Heart left ventricle (tissue), 16 donors: Measurements from ENCODE around the gene KRT4. TPM values are rescaled to one million over a fixed set of nuclear protein-coding genes. Genes with fewer than 3 reads are reported as not detected.

Source experiments
- ATAC-seq, 4 donors: fragments of 200-7000 bp; cut with Tn5 transposase; one replicate each; pipeline ENCODE4 v1.9.1; 2020 to 2022; ENCODE audit warnings: moderate library complexity in 4 of 4, mild to moderate bottlenecking in 3 of 4, moderate number of reproducible peaks in 1 of 4
- DNase-seq, 5 donors: peaks; one replicate each; pipeline ENCODE4 v3.0.0-alpha.2; 2020
- H3K27ac ChIP-seq, 12 donors: fragments of 200-600 bp; sonication (generic) in 4 of 12; one replicate each; pipeline versions ENCODE4 v1.5.0 to v1.8.0; 2016 to 2022; ENCODE audit warnings: mild to moderate bottlenecking in 2 of 12
- H3K27me3 ChIP-seq, 9 donors: fragments of 200-600 bp; sonication (generic) in 2 of 9; one replicate each; pipeline versions ENCODE4 v1.5.1 to v1.8.0; 2016 to 2022; ENCODE audit warnings: mild to moderate bottlenecking in 3 of 9
- H3K36me3 ChIP-seq, 9 donors: fragments of 200-600 bp; sonication (generic) in 2 of 9; one replicate each; pipeline versions ENCODE4 v1.5.0 to v1.8.0; 2018 to 2022; ENCODE audit warnings: mild to moderate bottlenecking in 2 of 9
- H3K4me1 ChIP-seq, 12 donors: fragments of 200-600 bp; sonication (generic) in 4 of 12; one replicate each; pipeline versions ENCODE4 v1.5.0 to v1.8.0; 2016 to 2022; ENCODE audit warnings: mild to moderate bottlenecking in 3 of 12
- H3K4me3 ChIP-seq, 12 donors: fragments of 200-600 bp; sonication (generic) in 4 of 12; one replicate each; pipeline versions ENCODE4 v1.5.0 to v1.8.0; 2017 to 2022; ENCODE audit warnings: mild to moderate bottlenecking in 9 of 12, moderate library complexity in 4 of 12
- H3K9me3 ChIP-seq, 12 donors: fragments of 200-600 bp; sonication (generic) in 4 of 12; one replicate each; pipeline versions ENCODE4 v1.5.0 to v1.8.0; 2016 to 2022; ENCODE audit warnings: mild to moderate bottlenecking in 1 of 12
- POLR2A ChIP-seq, 2 donors: fragments of 450-650 bp; IDR thresholded peaks; one replicate each; pipeline ENCODE4 v1.6.1; 2017; ENCODE audit warnings: antibody characterized with exemption in 2 of 2, mild to moderate bottlenecking in 2 of 2, moderate library complexity in 2 of 2
- WGBS, 4 donors: extraction: QIAGEN DNeasy Blood & Tissue Kit in 2 of 4; methylation state at CpG; one replicate each; pipeline versions ENCODE4 v1.1.5 to v1.1.7; 2013 to 2018; 5-methylcytosine and 5-hydroxymethylcytosine counted together
- intact Hi-C, 10 donors: fragments of 100-400 bp; cut with DNase I; formaldehyde crosslinking; loops; one replicate each; pipeline versions ENCODE4 v1.11.1 to v1.14.2; 2022
- polyA plus RNA-seq, 2 donors: library from polyadenylated mRNA; stranded (reverse); fragments of 200-250 nt; gene quantifications; one replicate each; pipeline ENCODE4 v1.2.3, GENCODE V29; 2013
- total RNA-seq, 9 donors: library from RNA; depleted of rRNA in 2 of 9; stranded (reverse); fragments of >200 nt in 2 of 9; fragmentation: NEBNext Ultra II Directional in 3 of 9; extraction: Animal tissue kit (Norgen Biotek cat#: 25700) in 3 of 9; gene quantifications; one replicate each; pipeline versions ENCODE4 v1.1.0 to v1.2.4, GENCODE V29; 2016 to 2023
- TF ChIP-seq, protein P1 (sequence below), 12 donors: fragments of 200-600 bp; sonication (generic) in 4 of 12; IDR thresholded peaks; one replicate each; pipeline versions ENCODE4 v1.5.0 to v1.8.0; 2018 to 2022; ENCODE audit warnings: antibody characterized with exemption in 12 of 12, mild to moderate bottlenecking in 5 of 12
- donor health status: ischemic (EF 13 %, LVEDD 7.1; RV severe dilation, severe dysfunction).
- donor health status: healthy with polysubstance abuse.
- donor health status: DM: no; HTN: yes; CAD: no.
- donor health status: DM: no; HTN: no; CAD: no.
- donor health status: ischemic (EF 25% LVEDD 6.9; RV normal size, moderate dysfunction).
- donor health status: ischemic (EF 25% LVEDD 5.7; RV mildly dilated, moderate dysfunction).
- donor health status: healthy.
- donor health status: DM: yes; HTN: yes; CAD: no.
- donor health status: ischemic (EF 35%, LVEDD 5.7; RV mildly dilated, moderate dysfunction).
- donor health status: nonischemic (EF 11% LVEDD 7.7; RV severe dilation, severe dysfunction).
- donor health status: DM: yes; HTN: yes; CAD: no.
- donor health status: PGD.
- donor health status: ischemic (EF 29% LVEDD 5.4; RV normal size, mild dysfunction).
- donor health status: nonischemic (EF 23%, LVEDD 6.1; RV moderate dilation, normal function).

Gene KRT4
- total and polyA plus RNA-seq, 11 donors: 0.51 TPM; not detected in 10

DNA sequence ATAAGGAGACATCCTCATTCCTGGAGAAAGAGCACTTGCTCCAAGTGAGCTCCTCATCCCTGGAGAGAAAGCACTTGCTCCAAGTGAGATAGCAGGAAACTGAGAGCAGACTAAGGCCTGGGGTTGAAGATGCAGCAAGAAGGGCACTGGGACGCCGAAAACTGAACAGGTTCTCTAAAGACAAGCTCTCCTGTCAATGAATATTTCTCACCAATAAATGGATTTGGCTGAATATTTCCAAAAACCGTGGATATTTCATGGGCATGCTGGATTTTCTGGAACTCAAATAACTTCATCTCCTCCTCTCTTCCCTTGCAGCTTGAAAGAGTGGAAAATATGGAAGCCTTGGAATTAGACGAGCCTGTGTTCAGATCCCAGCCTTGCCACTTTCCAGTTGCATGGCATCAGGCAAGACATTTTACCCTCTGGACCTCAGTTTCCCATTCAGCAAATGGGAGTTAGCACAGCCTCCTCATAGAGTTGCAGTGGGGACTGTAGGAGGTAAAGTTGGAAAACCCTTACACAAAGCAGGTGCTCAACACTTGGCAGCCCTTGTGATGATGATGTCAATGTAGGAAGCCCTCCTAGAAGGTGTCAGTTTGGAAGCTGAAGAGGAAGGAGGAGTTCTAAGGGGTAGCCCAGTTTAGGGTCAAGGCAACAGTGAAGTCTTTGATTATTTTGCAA lies 32.4 kb downstream of the KRT4 start:
- Histone ChIP-seq H3K4me3 (no peak overlapping the region), H3K27ac (no peak overlapping the region), H3K36me3 (no peaks in the 10 kb centered on the region), H3K27me3 (peaks cover 0 to 32% (median 2%) of the 10 kb centered on the region in 9 donors), H3K9me3 (no peaks in the 10 kb centered on the region), H3K4me1 (no peaks in the 10 kb centered on the region)
- ATAC-seq (no peak), DNase-seq (no peak)
- TF ChIP-seq, protein P1, sequence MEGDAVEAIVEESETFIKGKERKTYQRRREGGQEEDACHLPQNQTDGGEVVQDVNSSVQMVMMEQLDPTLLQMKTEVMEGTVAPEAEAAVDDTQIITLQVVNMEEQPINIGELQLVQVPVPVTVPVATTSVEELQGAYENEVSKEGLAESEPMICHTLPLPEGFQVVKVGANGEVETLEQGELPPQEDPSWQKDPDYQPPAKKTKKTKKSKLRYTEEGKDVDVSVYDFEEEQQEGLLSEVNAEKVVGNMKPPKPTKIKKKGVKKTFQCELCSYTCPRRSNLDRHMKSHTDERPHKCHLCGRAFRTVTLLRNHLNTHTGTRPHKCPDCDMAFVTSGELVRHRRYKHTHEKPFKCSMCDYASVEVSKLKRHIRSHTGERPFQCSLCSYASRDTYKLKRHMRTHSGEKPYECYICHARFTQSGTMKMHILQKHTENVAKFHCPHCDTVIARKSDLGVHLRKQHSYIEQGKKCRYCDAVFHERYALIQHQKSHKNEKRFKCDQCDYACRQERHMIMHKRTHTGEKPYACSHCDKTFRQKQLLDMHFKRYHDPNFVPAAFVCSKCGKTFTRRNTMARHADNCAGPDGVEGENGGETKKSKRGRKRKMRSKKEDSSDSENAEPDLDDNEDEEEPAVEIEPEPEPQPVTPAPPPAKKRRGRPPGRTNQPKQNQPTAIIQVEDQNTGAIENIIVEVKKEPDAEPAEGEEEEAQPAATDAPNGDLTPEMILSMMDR (IDR thresholded peaks at IDR 0.05): no peak
- no peak for TF ChIP-seq POLR2A (IDR thresholded peaks at IDR 0.05)
- intact Hi-C loops: no loop called here
- WGBS, 4 donors: 64 to 79% (median 66%) methylated on average over 4 of the region's 4 CpGs

DNA sequence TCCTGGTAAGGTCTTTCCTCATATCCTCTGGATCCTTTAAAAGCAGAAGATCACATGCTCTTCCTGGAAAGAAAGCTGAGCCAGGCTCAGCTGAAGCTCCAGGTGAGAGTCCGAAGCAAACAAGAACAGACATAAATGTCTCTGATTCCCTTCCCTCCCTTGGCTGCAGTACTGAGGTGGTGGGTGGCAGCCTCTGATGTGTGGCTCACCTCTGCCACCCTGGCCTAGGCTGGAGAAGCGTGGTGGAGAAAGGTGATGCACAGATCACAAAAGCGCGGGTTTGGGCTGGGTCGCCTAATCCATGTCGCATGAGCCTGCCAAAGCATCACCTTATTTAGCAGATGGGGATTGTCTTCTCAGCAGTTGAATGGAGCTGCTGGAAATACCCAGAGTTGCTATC lies 34.0 kb downstream of the KRT4 start:
- intact Hi-C loops: no loop called here
- no peak overlapping the region for H3K27ac ChIP-seq
- H3K27me3 ChIP-seq: peaks cover 0 to 32% (median 2%) of the 10 kb centered on the region in 9 donors
- no peaks in the 10 kb centered on the region for H3K9me3 ChIP-seq
- WGBS, 4 donors: 83 to 96% (median 91%) methylated on average over 5 to 6 of the region's 6 CpGs
- H3K36me3 ChIP-seq: no peaks in the 10 kb centered on the region
- TF ChIP-seq POLR2A (IDR thresholded peaks at IDR 0.05): no peak
- TF ChIP-seq, protein P1 (IDR thresholded peaks at IDR 0.05): no peak
- no peak overlapping the region for H3K4me3 ChIP-seq
- H3K4me1 ChIP-seq: no peaks in the 10 kb centered on the region
- DNase-seq (no peak), ATAC-seq (no peak)

GRCh38 chr12:52778833-52779232 lies 35.1 kb downstream of the KRT4 start:
- Histone ChIP-seq H3K9me3 (no peaks in the 10 kb centered on the region), H3K36me3 (no peaks in the 10 kb centered on the region), H3K4me3 (no peak overlapping the region), H3K27ac (no peak overlapping the region), H3K27me3 (peaks cover 0 to 32% (median 0%) of the 10 kb centered on the region in 9 donors), H3K4me1 (no peaks in the 10 kb centered on the region)
- intact Hi-C loops: no loop called here
- no peak for ATAC-seq
- WGBS, 4 donors: 83 to 93% (median 91%) methylated on average over 2 of the region's 2 CpGs
- TF ChIP-seq POLR2A (IDR thresholded peaks at IDR 0.05): no peak
- TF ChIP-seq, protein P1 (IDR thresholded peaks at IDR 0.05): no peak
- DNase-seq: no peak

DNA sequence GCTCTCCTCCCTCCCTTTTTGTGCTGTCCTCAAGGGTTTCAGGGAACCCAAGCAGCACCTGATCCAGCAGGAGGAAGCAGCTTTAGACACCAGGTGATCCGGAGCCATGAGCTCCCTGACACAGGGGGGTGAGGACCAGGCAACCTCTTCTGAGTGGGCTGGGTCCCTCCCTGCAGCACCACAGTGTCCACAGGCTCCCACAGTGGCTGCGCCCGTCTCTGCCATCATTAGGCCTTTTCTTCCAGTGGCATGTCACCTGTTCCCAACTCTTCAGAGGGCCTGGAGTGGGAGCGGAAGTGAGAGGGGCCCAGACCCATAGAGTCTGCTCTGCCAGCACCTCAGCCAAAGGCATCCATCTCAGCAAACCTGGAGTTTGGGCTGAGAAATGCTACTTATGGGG lies 36.4 kb downstream of the KRT4 start:
- Histone ChIP-seq H3K27ac (no peak overlapping the region), H3K27me3 (peaks cover 0 to 29% (median 0%) of the 10 kb centered on the region in 9 donors), H3K4me1 (no peaks in the 10 kb centered on the region), H3K4me3 (no peak overlapping the region), H3K36me3 (no peaks in the 10 kb centered on the region), H3K9me3 (no peaks in the 10 kb centered on the region)
- DNase-seq (no peak), ATAC-seq (no peak)
- intact Hi-C loops: no loop called here
- 79 to 91% (median 87%) methylated on average over 4 of the region's 4 CpGs for WGBS, 4 donors
- TF ChIP-seq, protein P1 (IDR thresholded peaks at IDR 0.05): no peak
- no peak for TF ChIP-seq POLR2A (IDR thresholded peaks at IDR 0.05)
